Measurements from ENCODE around the gene ZSWIM5.
A peak's percentile ranks its signal among the peaks of the same experiment; 100 is the strongest.
"Not testable (repeated sequence)": the region's sequence is repeated elsewhere in the genome, so short reads cannot be mapped to it uniquely, and the experiment has no call there.

The ZSWIM5 gene

DNA sequence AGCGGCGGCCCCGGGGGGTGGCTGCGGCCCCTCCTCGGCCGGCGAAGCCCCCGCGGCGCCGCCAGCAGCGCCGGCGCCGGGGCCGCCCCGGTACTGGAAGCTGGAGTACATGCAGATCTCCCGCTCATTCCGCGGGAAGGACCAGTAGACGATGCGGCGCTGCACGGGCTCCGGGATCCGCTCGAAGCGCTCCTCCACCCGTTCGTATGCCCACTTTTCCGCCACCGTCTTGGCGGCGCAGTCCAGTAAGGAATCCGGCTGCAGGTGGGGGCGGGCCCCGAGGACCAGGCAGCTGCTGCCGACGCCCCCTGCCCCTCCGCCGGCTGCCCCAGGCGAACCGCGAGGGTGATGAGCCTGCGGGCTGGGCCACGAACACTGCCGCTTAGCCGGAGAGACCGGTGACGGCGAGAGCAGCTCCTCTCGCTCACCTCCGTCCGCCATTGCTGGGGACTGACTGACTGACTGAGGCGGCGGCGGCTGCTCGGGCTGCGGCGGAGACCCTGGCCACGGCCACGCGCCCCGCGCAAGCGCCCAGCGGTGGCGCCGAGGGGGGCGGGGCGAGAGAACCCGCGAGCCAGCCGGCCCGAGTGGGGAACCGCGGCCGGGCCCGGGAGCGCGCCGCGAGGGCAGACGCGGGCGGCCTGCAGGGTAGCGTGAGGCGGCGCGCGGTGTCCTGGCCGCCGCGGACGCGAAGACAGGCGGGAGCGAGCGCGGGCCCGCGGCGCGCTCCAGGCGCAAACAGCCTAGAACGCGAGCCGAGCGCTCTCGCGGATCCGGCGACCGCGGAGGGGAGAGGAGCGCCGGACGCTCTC lies at the start of gene ZSWIM5:
Gene ZSWIM5 (minus strand): TSS at position 696 of the 812 bp plus-strand sequence. CDS start 255 bp downstream, at position 441.
- peak; percentile 34 to 43 (median 34) for DNase-seq (ENCODE audit: low read depth in 3 of 3, low spot score in 1 of 3)

DNA sequence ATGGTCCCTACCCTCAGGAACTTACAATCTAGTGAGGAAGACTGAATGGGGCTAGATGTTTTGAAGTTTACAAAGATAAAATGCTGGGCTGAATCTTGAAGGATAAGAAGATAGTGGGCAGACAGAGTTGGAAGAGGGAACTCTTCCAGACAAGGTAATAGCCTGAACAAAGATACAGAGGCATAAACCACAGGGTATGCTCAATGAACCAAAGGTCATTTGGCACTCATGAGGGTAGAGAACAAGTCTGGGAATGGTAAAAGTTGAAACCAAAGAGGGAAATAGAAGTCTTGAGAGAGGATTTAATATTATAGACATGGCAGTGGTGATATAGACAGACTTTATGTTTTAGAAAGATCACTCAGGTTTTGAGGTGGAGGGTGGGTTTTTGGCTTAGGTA lies 48.1 kb upstream of the ZSWIM5 start:
- no peak for DNase-seq (ENCODE audit: low read depth in 3 of 3, low spot score in 1 of 3)

DNA sequence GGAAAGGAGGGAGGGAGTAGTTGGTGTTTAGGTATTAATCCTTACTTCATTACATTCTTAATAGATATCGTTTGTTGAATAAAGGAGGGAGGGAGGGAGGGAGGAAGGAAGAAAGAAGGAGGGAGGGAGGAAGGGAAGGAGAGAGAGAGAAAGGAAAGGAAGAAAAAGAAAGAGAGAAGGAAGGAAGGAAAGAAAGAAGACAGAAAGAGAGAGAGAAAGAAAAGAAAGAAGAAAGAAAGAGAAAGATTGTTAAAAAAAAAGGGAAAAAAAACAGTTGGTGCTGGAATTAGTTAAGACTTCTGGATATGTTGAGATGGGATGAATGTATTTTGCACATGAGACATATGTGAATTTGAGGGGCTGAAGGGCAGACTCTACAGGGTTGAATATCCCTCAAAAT lies 44.1 kb upstream of the ZSWIM5 start:
- no peak for DNase-seq (ENCODE audit: low read depth in 3 of 3, low spot score in 1 of 3)

DNA sequence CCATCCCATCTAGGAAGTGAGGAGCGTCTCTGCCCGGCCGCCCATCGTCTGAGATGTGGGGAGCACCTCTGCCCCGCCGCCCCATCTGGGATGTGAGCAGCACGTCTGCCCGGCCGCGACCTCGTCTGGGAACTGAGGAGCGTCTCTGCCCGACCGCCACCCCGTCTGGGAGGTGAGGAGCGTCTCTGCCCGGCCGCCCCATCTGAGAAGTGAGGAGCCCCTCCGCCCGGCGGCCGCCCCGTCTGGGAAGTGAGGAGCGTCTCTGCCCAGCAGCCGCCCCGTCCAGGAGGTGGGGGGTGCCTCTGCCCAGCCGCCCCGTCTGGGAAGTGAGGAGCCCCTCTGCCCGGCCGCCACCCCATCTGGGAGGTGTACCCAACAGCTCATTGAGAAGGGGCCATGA lies 41.6 kb upstream of the ZSWIM5 start:
- not testable (repeated sequence) for DNase-seq (ENCODE audit: low read depth in 3 of 3, low spot score in 1 of 3)

DNA sequence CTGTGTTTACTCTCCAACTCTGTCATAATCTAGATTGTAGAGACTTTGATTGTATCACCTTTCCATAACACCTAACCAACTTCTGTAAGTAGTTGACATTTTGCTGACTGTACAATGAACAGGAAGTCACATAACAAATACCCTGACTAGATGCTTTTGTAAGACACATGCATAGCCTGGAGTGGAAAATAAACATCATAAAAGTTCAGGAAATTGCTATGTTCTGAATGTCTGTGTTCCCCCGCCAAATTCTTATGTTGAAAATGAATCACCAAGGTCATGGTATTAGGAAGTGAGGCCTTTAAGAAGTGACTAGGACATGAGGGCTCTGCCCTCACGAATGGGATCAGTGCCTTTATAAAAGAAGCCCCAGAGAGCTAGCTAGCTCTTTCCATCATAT lies 40.4 kb upstream of the ZSWIM5 start:
- no peak for DNase-seq (ENCODE audit: low read depth in 3 of 3, low spot score in 1 of 3)

DNA sequence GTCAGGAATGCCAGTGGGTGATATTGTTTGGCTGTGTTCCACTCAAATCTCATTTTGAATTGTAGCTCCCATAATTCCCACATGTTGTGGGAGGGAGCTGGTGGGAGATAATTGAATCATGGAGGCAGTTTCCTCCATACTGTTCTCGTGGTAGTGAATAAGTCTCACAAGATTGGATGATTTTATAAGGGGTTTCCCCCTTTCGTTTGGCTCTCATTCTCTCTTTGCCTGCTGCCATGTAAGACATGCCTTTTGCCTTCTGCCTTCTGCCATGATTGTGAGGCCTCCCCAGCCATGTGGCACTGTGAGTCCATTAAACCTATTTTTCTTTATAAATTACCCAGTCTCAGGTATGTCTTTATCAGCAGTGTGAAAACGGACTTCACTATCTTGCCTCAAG lies 40.0 kb upstream of the ZSWIM5 start:
- DNase-seq (ENCODE audit: low read depth in 3 of 3, low spot score in 1 of 3): not testable (repeated sequence)

DNA sequence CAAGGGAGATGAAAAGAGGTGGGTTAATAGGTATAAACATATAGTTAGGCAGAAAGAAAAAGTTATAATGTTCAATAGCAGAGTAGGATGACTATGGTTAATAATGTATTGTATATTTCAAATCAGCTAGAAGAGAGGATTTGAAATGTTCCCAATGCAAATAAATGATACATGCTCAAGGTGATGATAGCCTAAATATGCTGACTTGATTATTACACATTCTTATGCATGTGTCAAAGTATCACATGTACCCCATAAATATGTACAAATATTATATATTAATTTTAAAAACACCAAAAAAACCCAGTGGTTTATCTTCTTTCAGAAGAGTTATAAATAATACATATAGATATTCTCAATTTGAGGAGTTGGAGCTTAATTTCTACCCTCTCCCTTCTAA lies 38.3 kb upstream of the ZSWIM5 start:
- no peak for DNase-seq (ENCODE audit: low read depth in 3 of 3, low spot score in 1 of 3)

DNA sequence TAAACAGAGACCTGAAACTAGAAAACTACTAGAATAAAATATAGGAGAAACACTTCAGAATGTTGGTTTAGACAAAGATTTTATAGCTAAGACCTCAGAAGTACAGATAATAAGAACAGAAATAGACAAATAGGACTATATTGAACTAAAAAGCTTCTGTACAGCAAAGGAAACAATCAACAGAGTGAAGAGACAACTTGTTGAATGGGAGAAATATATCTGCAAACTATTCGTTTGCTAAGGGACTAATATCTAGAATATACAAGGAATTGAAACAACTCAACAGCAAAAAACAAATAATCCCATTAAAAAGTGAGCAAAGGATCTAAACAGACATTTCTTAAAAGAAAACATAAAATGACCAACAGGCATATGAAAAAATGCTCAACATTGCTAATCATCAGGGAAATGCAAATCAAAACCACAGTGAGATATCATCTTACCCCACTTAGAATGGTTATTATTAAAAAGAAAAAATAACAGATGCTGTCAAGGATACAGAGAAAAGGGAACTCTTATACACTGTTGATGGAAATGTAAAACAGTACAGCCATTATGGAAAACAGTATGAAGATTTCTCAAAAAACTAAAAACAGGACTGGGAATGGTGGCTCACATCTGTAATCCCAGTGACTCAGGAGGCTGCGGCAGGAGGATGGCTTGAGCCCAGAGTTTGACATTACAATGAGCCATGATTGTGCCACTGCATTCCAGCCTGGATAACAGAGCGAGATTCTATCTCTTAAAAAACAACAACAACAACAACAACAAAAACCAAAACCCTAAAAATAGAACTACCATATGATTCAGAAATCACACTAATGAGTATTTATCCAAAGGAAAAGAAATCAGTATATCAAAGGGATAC lies 37.3 kb upstream of the ZSWIM5 start:
- no peak for DNase-seq (ENCODE audit: low read depth in 3 of 3, low spot score in 1 of 3)

DNA sequence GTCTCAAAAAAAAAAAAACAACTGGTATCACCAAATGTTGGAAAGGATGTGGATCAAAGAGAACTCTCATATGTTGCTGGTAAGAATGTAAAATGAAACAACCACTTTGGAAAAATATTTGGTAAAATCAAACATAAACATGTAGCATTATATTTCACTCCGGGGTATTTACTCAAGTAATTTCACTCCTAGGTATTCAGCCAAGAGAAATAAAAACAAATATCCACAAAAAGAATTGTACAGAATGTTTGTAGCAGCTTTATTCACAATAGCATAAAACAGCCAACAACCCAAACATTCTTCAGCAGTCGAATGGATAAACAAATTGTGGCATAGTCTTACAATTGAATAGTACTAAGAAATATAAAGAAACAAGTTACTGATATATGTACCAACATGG lies 32.4 kb upstream of the ZSWIM5 start:
- no peak for DNase-seq (ENCODE audit: low read depth in 3 of 3, low spot score in 1 of 3)

DNA sequence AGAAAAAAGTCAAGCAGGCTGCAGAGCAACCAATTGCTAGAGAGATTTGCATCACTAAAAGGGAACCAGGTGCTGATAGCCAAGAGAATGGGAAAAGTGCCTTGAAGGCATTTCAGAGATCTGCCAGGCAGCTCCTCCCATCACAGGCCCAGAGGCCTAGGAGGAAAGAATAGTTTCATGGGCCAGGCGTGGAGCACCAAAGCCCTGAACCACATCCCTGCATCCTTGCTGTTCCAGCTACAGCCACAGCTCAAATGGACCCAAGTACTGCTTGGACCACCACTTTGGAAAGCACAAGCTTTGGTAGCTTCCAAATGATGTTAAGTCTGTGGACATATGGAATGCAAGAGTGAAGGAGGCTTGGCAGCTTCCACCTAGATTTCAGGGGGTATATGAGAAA lies 29.7 kb upstream of the ZSWIM5 start:
- DNase-seq (ENCODE audit: low read depth in 3 of 3, low spot score in 1 of 3): no peak

DNA sequence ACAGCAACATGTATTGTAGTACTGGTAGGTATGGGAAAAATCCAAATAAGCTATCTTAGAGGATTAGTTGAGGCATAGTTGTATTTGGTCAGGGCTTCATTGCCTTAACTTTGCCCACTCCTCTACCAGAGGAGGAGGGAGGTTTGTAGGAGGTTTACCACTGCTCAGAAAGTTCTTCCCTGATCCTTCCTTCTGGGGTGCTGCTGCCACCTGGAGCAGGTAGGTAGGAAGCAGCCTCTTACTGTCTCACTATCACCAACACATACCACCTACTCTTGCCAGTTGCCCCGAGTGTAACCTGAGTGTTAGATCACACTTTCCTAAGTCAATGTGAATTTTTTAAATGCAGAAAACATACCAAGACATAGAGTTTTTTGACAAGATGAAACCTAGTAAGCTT lies 24.1 kb upstream of the ZSWIM5 start:
- no peak for DNase-seq (ENCODE audit: low read depth in 3 of 3, low spot score in 1 of 3)

DNA sequence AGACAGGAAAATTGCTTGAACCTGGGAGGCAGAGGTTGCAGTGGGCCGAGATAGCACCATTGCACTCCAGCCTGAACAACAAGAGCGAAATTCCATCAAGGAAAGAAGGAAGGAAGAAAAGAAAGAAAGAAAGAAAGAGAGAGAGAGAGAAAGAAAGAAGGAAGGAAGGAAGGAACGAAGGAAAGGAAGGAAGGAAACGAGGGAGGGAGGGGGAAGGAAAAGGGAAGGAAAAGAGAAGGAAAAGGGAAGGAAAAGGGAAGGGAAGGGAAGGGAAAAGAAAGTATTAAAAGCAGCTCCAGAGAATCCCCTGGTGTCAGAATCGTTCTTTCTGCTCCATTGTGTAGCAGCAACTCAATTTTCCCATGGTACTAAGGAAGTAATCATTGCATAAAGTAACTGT lies 19.2 kb upstream of the ZSWIM5 start:
- DNase-seq (ENCODE audit: low read depth in 3 of 3, low spot score in 1 of 3): no peak

DNA sequence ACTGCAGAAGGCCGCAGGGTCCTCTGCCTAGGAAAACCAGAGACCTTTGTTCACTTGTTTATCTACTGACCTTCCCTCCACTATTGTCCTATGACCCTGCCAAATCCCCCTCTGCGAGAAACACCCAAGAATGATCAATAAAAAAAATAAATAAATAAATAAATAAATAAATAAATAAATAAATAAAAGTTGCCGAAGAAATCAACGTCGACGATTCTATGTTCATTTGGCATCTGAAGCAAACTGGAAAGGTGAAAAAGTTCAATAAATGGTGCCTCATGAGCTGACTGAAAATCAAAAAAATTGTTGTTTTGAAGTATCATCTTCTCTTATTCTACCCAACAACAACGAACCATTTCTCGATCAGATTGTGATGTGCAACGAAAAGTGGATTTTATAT lies 17.3 kb upstream of the ZSWIM5 start:
- not testable (repeated sequence) for DNase-seq (ENCODE audit: low read depth in 3 of 3, low spot score in 1 of 3)

DNA sequence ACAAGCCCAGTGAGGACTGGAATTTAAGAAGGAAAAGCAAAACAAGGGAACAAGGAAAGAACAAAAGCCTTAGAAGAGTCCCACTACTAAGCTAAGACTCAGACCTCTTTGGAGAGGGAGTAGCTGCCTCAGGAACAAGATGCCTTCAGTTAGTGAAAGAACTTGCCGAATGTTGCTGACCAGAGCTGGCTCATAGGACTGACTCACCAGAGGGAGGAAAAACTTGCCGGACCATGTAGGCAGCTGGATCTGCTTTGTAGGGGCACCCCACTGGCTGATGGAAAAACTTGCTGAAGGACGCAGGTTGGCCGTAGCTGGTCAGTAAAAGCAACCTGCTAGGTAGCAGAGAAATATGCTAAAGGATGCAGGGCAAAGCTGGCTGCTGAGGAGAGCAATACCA lies 15.3 kb upstream of the ZSWIM5 start:
- DNase-seq (ENCODE audit: low read depth in 3 of 3, low spot score in 1 of 3): no peak

DNA sequence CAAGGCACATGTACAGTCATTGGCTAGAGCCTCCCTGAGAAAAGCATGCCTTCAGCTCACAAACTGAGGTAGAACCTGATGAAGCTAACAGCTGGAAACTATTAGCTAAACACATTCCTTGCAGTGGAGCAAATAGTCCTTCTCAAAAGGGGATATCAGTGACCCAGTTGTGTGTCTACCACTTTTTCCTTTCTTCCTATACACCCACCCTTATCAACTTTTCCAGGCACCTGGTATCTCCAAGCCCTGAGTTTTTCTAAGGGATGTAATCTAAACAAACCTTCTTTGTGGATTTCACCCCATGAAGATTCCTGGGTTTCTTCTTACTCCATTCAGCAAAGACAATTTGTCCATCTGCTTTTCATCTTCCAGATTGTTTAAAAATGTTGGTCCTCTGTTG lies 10.5 kb upstream of the ZSWIM5 start:
- DNase-seq (ENCODE audit: low read depth in 3 of 3, low spot score in 1 of 3): no peak

DNA sequence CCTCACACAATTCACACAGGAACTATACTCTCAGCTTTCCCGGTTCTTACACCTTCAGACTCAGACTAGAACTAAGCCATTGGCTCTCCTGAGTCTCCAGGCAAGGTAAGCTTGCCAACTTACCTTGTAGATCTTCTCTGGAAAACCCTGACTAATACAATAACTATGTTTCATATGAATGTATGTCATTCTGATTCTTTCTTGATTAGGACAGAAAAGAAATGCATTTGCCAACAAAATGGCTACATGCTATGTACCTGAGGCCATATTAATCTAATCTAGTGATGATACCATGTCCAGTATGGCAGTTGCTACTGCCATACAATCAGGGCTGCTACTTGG lies 9.8 kb upstream of the ZSWIM5 start:
- no peak for DNase-seq (ENCODE audit: low read depth in 3 of 3, low spot score in 1 of 3)

DNA sequence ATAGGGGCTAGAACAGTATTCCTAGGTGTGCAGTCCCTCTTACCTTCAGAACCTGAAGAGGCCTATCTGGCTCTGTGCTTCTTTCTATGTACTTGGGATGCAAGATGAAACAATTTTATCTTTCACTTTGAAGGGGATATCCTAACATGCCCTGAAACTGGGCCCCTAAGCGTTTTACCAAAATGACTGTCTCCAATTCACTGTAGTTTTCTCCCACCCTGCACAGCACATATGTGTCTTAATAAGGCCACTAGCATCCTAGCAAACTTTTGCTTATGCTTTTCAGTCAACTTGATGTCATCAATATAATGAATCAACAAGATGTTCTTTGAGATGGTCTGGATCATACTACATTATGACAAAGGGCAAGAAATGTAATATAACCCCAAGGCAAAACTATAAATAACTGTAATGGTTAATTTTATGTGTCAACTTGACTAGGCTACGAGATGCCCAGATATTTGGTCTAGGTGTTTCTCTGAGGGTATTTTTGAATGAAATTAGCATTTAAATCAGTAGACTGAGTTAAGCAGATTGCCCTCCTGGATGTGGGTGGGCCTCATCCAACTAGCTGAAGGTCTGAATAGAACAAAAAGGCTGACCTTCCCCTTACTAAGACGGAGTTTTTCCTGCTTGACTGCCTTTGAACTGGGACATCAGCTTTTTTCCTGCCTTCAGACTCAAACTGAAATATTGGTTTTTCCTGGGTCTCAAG lies 9.2 kb upstream of the ZSWIM5 start:
- DNase-seq (ENCODE audit: low read depth in 3 of 3, low spot score in 1 of 3): no peak

DNA sequence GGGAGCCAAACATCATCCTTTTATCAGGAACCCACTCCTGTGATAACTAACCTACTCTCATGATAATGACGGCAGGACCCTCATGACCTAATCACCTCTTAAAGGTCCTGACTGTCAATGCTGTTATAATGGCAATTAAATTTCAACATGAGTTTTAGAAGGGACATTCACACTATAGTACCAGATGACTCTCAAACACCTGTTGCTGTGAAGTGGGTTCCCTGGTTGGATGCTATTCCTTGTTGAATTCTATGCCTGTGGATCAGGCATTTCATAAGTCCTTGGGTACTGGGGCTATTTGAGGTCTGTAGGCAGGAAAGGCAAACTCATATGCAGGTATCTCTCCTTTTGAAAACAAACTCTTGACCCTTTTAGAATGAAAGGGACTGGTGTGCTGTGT lies 7.5 kb upstream of the ZSWIM5 start:
- no peak for DNase-seq (ENCODE audit: low read depth in 3 of 3, low spot score in 1 of 3)

DNA sequence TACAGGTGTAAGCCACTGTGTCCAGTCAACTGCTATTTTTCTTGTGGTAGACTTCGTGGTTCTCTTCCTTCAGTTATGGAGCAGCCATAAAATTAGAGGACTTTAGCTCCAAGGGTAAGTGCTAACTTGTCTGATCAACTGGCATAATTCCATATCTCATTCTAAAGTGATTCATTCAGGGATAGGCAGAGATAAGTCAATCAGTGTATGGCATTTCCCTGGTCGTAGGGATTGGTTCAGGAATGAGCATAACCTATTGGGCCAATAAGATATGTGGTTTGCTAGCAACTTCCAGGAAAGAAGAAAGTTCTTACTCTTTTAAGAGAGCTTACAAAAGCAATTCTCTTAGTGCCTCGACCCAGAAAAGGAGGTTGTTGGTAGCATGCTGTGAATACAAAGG lies 4.7 kb upstream of the ZSWIM5 start:
- DNase-seq (ENCODE audit: low read depth in 3 of 3, low spot score in 1 of 3): no peak

DNA sequence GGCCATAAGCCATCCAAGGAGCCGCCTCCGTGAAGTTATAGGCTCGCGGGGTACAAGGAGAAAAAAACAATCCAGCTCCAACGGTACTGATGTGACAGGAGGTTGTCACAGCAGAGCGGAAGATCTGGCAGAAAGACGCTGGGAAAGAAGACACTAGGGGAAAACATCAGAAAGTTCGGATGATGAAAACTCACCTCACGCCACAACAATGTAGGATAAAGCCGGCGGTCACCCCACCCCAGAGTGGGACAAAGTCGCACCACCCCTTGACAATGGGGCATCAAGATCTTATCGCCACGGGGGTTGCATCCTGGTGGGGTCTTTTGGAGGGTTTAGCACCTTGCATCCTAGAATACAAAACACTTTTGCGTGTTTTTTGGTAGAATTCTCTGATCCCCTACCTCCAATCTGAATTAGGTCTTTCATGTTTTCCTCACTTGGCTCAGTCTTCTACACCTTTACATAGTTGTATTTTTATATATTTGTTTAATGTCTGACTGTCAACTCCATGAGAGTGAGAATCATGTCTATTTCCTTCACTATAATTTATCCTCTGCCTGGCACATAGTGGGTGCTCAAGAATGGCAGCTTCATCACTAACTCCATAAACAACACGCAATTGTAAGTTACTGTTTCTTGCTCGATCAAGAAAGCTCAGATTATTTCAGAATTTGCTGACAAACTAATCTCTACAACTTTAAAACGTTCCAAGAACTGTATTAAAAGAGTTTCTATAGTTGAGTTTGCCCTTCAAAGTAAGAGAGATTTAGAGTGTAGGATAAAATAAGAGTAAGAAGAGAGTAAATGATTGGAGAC lies 611 bp upstream of the ZSWIM5 start:
- DNase-seq (ENCODE audit: low read depth in 3 of 3, low spot score in 1 of 3): no peak
